Subcutaneous abdominal adipose tissue (tissue), 5 donors: ENCODE data around the gene FAF2.

Source experiments
- H3K27ac ChIP-seq: one replicate; pipeline ENCODE4 v1.7.0; 2013; ENCODE audit warnings: low read depth, mild to moderate bottlenecking, inconsistent platforms, low read length, moderate library complexity
- H3K27me3 ChIP-seq, 5 donors: one replicate each; pipeline ENCODE4 v1.7.0; 2013; ENCODE audit warnings: low read length in 5 of 5, inconsistent platforms in 1 of 5; ENCODE audit not compliant: control insufficient read depth in 5 of 5, insufficient read depth in 4 of 5
- H3K36me3 ChIP-seq, 5 donors: one replicate each; pipeline ENCODE4 v1.7.0; 2013; ENCODE audit warnings: low read length in 5 of 5; ENCODE audit not compliant: control insufficient read depth in 5 of 5, insufficient read depth in 5 of 5
- H3K4me1 ChIP-seq, 5 donors: one replicate each; pipeline ENCODE4 v1.7.0; 2013; ENCODE audit warnings: low read length in 5 of 5, mild to moderate bottlenecking in 3 of 5, moderate library complexity in 1 of 5; ENCODE audit not compliant: control insufficient read depth in 5 of 5, insufficient read depth in 5 of 5
- H3K4me3 ChIP-seq, 5 donors: one replicate each; pipeline ENCODE4 v1.7.0; 2013; ENCODE audit warnings: low read length in 5 of 5, low read depth in 1 of 5
- H3K9ac ChIP-seq, 5 donors: one replicate each; pipeline ENCODE4 v1.7.0; 2013; ENCODE audit warnings: low read length in 5 of 5, mild to moderate bottlenecking in 4 of 5, moderate library complexity in 3 of 5
- H3K9me3 ChIP-seq, 5 donors: one replicate each; pipeline ENCODE4 v1.7.0; 2013; ENCODE audit warnings: low read length in 5 of 5; ENCODE audit not compliant: control insufficient read depth in 5 of 5
- donor health status: healthy.
- donor health status: healthy.
- donor health status: healthy.
- donor health status: healthy.
- donor health status: healthy.

Gene FAF2

DNA sequence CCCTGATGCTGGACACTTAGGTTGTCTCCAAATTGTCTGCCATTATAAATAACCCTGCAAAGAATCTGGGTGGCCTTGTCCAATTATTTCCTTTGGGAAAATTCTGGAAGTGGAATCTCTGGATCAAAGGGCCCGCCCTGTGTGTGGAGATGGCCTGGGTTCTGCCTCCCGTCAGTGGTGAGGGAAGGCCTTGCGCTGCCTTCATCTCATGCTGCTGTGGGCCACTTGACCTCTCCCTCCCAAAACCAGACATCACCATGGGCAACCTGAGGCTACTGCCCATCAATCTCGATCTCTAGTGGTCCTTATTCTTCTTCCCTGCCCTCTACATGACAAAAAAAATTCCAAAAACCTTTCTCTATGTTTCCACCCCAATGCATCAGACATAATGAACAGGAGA lies 38.4 kb upstream of the FAF2 start:
- no peak overlapping the region for H3K9ac ChIP-seq
- H3K27ac ChIP-seq, result no peak overlapping the region
- H3K4me3 ChIP-seq, result no peak overlapping the region
- H3K9me3 ChIP-seq, result no peaks in the 10 kb centered on the region
- peaks cover 2 to 43% (median 39%) of the 10 kb centered on the region in 5 donors for H3K4me1 ChIP-seq
- H3K36me3 ChIP-seq, result peaks cover 0 to 30% (median 26%) of the 10 kb centered on the region in 5 donors
- H3K27me3 ChIP-seq, result no peaks in the 10 kb centered on the region

DNA sequence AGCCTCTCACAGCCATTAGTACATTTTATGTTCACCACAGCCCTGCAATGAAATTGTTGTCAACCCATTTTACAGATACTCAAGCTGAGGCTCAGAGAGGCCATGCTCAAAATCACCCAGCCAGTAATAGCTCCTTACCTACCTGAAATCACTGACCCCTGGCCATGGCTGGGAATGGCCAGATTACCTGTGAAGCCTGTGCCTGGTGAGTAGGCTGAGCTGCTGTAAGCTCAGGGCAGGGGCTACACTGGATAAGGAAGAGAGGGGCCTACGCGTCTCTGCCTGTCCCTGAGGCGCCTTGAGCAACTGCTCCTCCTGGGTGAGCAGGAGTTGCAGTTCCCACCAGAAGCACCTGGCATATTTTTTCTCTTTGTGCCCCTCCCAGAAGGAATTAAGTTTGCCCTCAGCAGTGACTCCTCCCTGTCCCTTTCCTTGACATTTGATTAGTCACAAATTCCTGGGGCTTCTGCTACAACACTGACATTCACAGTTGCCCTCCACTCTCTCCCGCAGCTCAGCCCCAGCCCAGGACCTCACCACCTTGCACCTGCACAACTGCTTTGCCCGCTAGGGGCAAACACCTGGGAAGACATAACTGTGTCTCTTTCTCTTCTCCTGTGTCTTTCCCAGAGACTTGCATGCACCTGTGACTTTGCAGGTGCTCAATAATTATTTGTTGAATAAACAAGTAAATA lies 37.6 kb upstream of the FAF2 start:
- Histone ChIP-seq H3K9me3 (no peaks in the 10 kb centered on the region), H3K27me3 (no peaks in the 10 kb centered on the region), H3K4me3 (no peak overlapping the region), H3K4me1 (peaks cover 5 to 52% (median 47%) of the 10 kb centered on the region in 5 donors), H3K27ac (no peak overlapping the region), H3K36me3 (peaks cover 0 to 27% (median 23%) of the 10 kb centered on the region in 5 donors), H3K9ac (no peak overlapping the region)

DNA sequence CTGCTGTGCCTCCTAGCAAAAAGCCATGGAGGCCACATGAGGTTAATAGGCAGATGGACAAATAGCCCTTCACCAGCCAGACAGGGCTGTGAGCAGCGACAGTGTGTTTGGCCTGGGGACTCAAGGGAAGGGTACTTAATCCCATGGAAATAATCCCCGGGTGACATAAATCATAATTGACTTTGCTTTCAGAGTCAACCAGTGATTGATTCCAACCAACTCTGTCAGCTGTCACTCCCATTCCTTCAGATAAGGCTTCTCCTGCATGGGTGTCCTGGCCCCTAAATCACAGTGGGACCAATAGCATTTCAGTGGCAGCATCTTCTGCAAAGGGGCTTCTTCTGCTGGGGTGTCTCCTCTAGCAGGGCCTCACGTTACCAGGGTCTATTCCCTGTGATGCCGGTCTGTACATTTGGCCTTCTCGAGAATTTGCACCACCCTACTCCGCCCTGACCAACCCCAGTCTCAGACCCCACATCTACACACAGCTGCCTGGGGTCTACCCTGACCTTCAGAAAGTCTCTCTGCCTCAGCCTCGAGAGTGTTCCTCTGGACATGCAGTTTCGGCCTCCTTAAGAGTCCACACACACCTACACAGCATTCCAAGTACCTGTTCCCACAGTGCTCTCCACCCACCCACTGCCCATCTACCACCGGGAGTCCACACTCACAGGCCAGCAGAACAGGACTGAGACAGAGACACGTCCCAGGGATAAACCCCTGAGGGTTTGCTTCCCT lies 35.5 kb upstream of the FAF2 start:
- H3K27ac ChIP-seq, result no peak overlapping the region
- H3K9ac ChIP-seq, result peak overlapping the region in 2 of 5 donors; percentile 34 to 44

DNA sequence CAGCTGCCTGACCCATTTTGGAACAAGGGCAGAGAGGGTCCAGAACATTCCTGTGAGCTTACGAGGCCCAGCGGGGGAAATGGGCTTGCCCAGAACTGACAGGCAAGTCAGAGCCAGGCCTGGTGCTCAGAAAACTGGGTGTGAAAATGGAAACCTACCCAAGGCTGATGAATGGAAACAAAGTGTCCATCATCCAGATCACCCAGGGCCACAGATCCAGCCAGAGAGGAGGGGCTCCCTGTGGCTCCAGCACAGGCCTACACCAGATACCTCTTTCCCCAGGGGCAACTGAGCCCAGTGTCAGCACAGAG lies 35.0 kb upstream of the FAF2 start:
- peaks cover 0 to 8% (median 6%) of the 10 kb centered on the region in 5 donors for H3K36me3 ChIP-seq
- no peaks in the 10 kb centered on the region for H3K9me3 ChIP-seq
- no peak overlapping the region for H3K4me3 ChIP-seq
- peak overlapping the region in 2 of 5 donors; percentile 34 to 44 for H3K9ac ChIP-seq
- H3K27me3 ChIP-seq, result no peaks in the 10 kb centered on the region
- H3K4me1 ChIP-seq, result peaks cover 8 to 49% (median 42%) of the 10 kb centered on the region in 5 donors
- H3K27ac ChIP-seq, result no peak overlapping the region

More for the DNA sequence above, 35.5 kb upstream of the FAF2 start:
- no peaks in the 10 kb centered on the region for H3K27me3 ChIP-seq
- H3K4me3 ChIP-seq, result no peak overlapping the region
- H3K36me3 ChIP-seq, result peaks cover 0 to 8% (median 8%) of the 10 kb centered on the region in 5 donors
- H3K4me1 ChIP-seq, result peaks cover 8 to 53% (median 46%) of the 10 kb centered on the region in 5 donors
- H3K9me3 ChIP-seq, result no peaks in the 10 kb centered on the region

DNA sequence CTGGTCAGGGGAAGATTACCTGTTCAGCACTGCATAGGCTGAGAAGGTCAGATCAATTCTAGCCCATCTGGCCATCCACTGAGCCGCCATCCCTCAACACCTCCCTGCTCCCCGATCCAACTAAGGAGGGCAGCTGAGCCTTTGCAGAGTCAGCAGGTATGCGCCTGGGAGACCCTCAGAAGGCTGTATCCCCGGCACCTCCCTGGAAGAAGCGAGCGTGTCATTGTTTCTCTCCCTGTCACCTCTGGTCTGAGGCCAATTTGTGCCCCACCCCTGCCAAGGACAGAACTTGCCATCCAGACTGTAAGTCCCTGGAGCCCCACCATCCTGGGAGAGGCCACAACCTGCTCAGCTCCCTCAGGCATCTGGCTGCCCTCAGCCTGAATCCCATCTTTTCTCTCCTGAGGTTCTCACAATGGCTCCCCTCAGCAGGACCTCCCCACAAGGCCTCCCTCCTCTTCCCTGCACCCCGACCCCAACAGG lies 34.4 kb upstream of the FAF2 start:
- no peaks in the 10 kb centered on the region for H3K9me3 ChIP-seq
- peaks cover 0 to 8% (median 5%) of the 10 kb centered on the region in 5 donors for H3K36me3 ChIP-seq
- H3K9ac ChIP-seq, result peak overlapping the region in 3 of 5 donors; percentile 7 to 48 (median 44)
- peak overlapping the region in 1 of 5 donors; percentile 9 for H3K4me3 ChIP-seq
- no peaks in the 10 kb centered on the region for H3K27me3 ChIP-seq
- peaks cover 8 to 49% (median 42%) of the 10 kb centered on the region in 5 donors for H3K4me1 ChIP-seq
- no peak overlapping the region for H3K27ac ChIP-seq

DNA sequence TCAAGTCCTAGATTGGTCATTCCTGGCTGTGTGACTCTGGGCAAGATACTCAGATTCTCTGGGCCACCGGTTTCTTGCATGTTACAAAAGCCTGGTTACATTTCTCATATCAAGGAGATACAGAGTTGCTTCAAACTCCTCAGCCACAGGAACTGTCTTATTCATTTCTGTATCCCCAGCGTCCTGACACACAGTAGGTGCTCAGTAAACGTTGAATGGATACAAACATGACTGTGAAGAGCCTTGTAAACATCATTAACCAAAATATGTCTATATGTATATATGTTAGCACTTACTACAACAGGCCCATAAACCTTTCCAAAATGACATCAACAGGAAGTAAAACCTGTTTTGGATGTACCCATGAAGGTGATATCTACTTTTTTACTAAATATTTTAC lies 33.5 kb upstream of the FAF2 start:
- peaks cover 0 to 6% (median 4%) of the 10 kb centered on the region in 5 donors for H3K36me3 ChIP-seq
- H3K9ac ChIP-seq, result peak overlapping the region in 4 of 5 donors; percentile 26 to 97 (median 74)
- no peaks in the 10 kb centered on the region for H3K9me3 ChIP-seq
- no peaks in the 10 kb centered on the region for H3K27me3 ChIP-seq
- peak overlapping the region in 2 of 5 donors; percentile 83 to 88 for H3K4me3 ChIP-seq
- H3K4me1 ChIP-seq, result peaks cover 8 to 49% (median 42%) of the 10 kb centered on the region in 5 donors
- no peak overlapping the region for H3K27ac ChIP-seq

DNA sequence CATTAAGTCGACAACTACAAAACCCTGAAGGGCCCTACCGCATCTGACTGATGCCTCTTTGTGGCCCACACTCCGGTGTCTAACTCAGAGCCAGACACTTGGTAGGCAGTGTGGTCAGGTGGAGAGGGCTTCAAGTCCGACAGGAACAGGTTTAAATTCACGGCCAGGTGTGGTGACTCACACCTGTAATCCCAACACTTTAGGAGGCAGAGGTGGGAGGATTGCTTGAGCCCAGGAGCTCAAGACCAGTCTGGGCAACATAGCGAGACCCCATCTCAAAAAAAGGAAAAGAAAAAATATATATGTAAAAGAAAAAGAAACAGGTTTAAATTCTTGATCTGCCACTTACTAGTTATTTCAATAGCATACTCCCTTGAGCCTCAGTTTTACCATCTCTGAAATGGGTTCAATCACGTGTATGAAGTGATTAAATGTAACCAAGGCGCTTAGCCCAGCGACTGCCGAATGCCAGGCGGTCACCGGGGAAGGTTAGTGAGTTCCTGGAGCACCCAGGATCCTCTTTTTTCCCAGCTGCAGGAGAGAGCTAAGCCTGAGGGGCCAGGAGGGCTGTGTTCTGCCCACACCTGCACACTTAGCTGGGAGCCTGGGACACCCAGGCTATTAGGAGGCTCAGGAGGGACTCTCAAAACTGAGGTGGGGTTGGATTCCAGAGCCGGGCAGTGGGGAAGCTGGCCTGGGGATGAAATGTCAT lies 32.8 kb upstream of the FAF2 start:
- Histone ChIP-seq H3K27ac (peak overlapping the region; percentile 75), H3K4me1 (peaks cover 8 to 49% (median 42%) of the 10 kb centered on the region in 5 donors), H3K9ac (peak overlapping the region; percentile 84 to 97 (median 91)), H3K9me3 (no peaks in the 10 kb centered on the region), H3K36me3 (no peaks in the 10 kb centered on the region), H3K4me3 (peak overlapping the region; percentile 76 to 89 (median 85)), H3K27me3 (no peaks in the 10 kb centered on the region)

DNA sequence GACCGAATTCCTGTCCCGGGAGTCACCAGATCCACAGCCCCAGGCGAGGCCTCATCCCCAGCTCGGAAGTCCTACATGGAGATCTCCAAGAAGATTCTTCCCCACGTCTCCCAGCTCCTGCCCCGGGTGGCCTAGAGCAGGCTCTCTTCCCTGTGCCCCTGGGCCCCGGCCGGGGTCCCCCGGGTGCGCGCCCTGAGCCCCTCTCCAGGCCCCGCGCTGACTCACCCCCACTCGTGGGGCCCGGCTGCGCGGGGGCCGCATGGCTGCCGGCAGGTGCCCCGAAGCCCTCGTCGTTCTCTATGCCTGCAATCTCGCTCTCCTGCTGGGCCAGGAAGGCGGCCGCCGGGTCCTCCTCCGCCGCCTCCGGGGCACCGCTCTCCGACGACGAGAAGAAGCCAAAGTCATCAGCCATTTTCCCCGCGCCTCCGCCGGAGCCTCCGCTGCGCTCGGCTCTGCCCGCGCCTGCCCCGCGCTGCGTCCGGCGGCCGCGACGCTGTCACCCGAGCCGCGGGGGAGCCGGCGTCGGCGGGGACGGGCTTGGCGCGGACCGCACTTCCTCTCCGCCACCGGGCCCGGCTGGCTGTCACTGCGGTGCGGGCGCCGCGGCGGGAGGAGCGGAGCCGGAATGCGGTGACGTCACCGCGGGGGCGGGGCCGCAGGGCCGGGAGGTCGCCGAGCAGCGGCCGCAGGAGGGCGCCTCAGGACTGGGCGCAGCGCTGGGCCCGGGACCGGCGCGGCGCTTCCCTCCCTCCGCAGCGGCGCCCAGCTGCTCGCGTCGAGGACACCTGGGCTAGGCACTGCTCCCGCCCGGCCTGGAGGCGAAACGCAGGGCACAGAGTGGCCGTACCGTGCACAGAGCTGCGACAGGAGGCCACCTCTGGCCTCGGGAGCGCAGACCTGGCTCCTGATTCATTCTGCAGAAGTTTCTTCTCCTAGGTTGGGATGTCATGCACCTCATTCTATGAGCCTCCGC lies 31.9 kb upstream of the FAF2 start, which contains the start of gene CLTB:
CLTB (minus strand) TSS at position 588 of the 973 bp plus-strand sequence; CDS start at position 412, 176 bp downstream.
- peak within 1 kb of the TSS; percentile 76 to 89 (median 85) for H3K4me3 ChIP-seq
- H3K27me3 ChIP-seq, result peaks cover 0 to 2% (median 0%) of the 10 kb centered on the region in 5 donors
- peak within 1 kb of the TSS; percentile 75 for H3K27ac ChIP-seq
- H3K9ac ChIP-seq, result peak within 1 kb of the TSS; percentile 84 to 97 (median 91)
- no peaks in the 10 kb centered on the region for H3K9me3 ChIP-seq
- peaks cover 8 to 48% (median 42%) of the 10 kb centered on the region in 5 donors for H3K4me1 ChIP-seq
- H3K36me3 ChIP-seq, result no peaks in the 10 kb centered on the region

DNA sequence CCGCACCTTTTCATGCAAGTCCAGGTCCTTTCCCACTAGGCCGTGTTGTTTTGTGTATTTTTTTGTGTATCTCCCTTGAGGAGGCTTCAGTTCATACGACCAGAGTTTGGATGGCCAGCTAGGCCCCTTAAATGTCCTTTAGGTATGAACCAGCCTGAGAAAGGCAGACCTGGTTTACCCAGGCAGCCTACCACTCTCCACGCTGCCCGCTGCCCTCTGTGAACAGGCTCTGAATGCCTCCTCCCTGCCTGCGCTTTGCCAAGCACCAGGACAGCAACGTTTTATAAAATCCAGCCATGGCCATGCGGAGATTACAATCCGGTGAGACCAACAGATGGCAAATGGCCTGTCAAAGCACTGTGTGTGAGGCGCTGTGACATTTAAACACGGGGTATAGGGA lies 31.2 kb upstream of the FAF2 start:
- Histone ChIP-seq H3K27ac (no peak overlapping the region), H3K4me3 (peak overlapping the region in 4 of 5 donors; percentile 52 to 85 (median 66))

More for the DNA sequence above, 31.2 kb upstream of the FAF2 start:
- H3K36me3 ChIP-seq, result no peaks in the 10 kb centered on the region
- peaks cover 0 to 2% (median 0%) of the 10 kb centered on the region in 5 donors for H3K27me3 ChIP-seq
- H3K4me1 ChIP-seq, result peaks cover 8 to 47% (median 42%) of the 10 kb centered on the region in 5 donors
- H3K9ac ChIP-seq, result peak overlapping the region; percentile 16 to 67 (median 57)
- no peaks in the 10 kb centered on the region for H3K9me3 ChIP-seq
